ENCODE measurements around the gene EHBP1L1. TPM values are rescaled to one million over a fixed set of nuclear protein-coding genes. Genes with fewer than 3 reads are reported as not detected.
A peak's percentile ranks its signal among the peaks of the same experiment; 100 is the strongest.

Gene EHBP1L1
- total RNA-seq, 2 experiments from 2014 or later = 59.7 to 71.6 TPM

GRCh38 chr11:65540290-65541092 is 35.4 kb upstream of the EHBP1L1 start:
- no peaks in the 10 kb centered on the region for H4K20me1 ChIP-seq (ENCODE audit: insufficient read depth, low read length)
- H3K9me3 ChIP-seq (ENCODE audit: low read length) = no peaks in the 10 kb centered on the region
- H3K4me2 ChIP-seq (ENCODE audit: low read length) = peak overlapping the region; percentile 85
- H3K27ac ChIP-seq (ENCODE audit: low read depth, low read length, poor library complexity, severe bottlenecking) = peak overlapping the region; percentile 61
- POLR2A ChIA-PET = interaction anchor here (0.6 to 1.7 kb wide), 3 partner anchors 15 to 123 kb away, joined by 3 to 6 read pairs (median 4); no protein-coding TSS in a partner anchor
- intact Hi-C loops (cut with micrococcal nuclease; ENCODE audit: unreplicated experiment) = loop anchor here (1.0 to 2.0 kb wide), 5 partner anchors 12 to 74 kb away; partner anchors contain the start of genes MAP3K11, PCNX3 and ZNRD2
- TF ChIP-seq EZH2phosphoT487 (IDR thresholded peaks at IDR 0.05; ENCODE audit: borderline replicate concordance, low read depth, low read length) = no peak
- peak; percentile 90 for TF ChIP-seq CTCF (conservative IDR thresholded peaks at IDR 0.05; ENCODE audit: low read length)
- peak overlapping the region; percentile 71 for H3K4me3 ChIP-seq (ENCODE audit: low read depth, low read length, poor library complexity, severe bottlenecking)
- peak; percentile 92 for DNase-seq (ENCODE audit: low spot score)
- peaks cover 23% of the 10 kb centered on the region for H3K4me1 ChIP-seq (ENCODE audit: insufficient read depth, low read length, poor library complexity, severe bottlenecking)
- no peaks in the 10 kb centered on the region for H3K9me2 ChIP-seq (ENCODE audit: insufficient read depth, low read length)
- CTCF ChIA-PET (ENCODE audit: unreplicated experiment) = interaction anchor here (0.9 to 1.2 kb wide), 2 partner anchors 31 to 48 kb away, joined by 3 to 5 read pairs; no protein-coding TSS in a partner anchor
- peak overlapping the region; percentile 48; the same call in 1 of the 2 replicates for H2AFZ ChIP-seq (ENCODE audit: low read length)
- BruUV-seq (replicated peaks) = no TSS peak
- no peaks in the 10 kb centered on the region for H3K79me2 ChIP-seq (ENCODE audit: insufficient read depth, low read depth, low read length)
- H3K36me3 ChIP-seq (ENCODE audit: insufficient read depth, low read length) = peaks cover 11% of the 10 kb centered on the region; the same call in 1 of the 2 replicates

- ChIA-PET CTCF (ENCODE audit: unreplicated experiment) (interaction anchor here (0.9 to 1.2 kb wide), 2 partner anchors 30 to 47 kb away, joined by 3 to 5 read pairs; no protein-coding TSS in a partner anchor), POLR2A (interaction anchor here (0.7 to 1.7 kb wide), 3 partner anchors 14 to 40 kb away, joined by 3 to 4 read pairs (median 3); no protein-coding TSS in a partner anchor)
- peak overlapping the region; percentile 48; the same call in 1 of the 2 replicates for H2AFZ ChIP-seq (ENCODE audit: low read length)
- H3K79me2 ChIP-seq (ENCODE audit: insufficient read depth, low read depth, low read length) = no peaks in the 10 kb centered on the region
- H3K4me3 ChIP-seq (ENCODE audit: low read depth, low read length, poor library complexity, severe bottlenecking) = peak overlapping the region; percentile 71
- BruUV-seq (replicated peaks) = no TSS peak
- DNase-seq (ENCODE audit: low spot score) = peak; percentile 25
- no peaks in the 10 kb centered on the region for H3K9me2 ChIP-seq (ENCODE audit: insufficient read depth, low read length)
- peak overlapping the region; percentile 61 for H3K27ac ChIP-seq (ENCODE audit: low read depth, low read length, poor library complexity, severe bottlenecking)
- intact Hi-C loops (cut with micrococcal nuclease; ENCODE audit: unreplicated experiment) = loop anchor here (1.0 to 2.0 kb wide), 2 partner anchors 52 to 73 kb away; partner anchors contain the start of genes MAP3K11 and PCNX3
- no peaks in the 10 kb centered on the region for H3K9me3 ChIP-seq (ENCODE audit: low read length)
- H3K4me1 ChIP-seq (ENCODE audit: insufficient read depth, low read length, poor library complexity, severe bottlenecking) = peaks cover 31% of the 10 kb centered on the region
- no peak for TF ChIP-seq EZH2phosphoT487 (IDR thresholded peaks at IDR 0.05; ENCODE audit: borderline replicate concordance, low read depth, low read length)
- no peak; the same call in 1 of the 2 replicates for TF ChIP-seq CTCF (conservative IDR thresholded peaks at IDR 0.05; ENCODE audit: low read length)
- H3K36me3 ChIP-seq (ENCODE audit: insufficient read depth, low read length) = peaks cover 11% of the 10 kb centered on the region; the same call in 1 of the 2 replicates
- no peaks in the 10 kb centered on the region for H4K20me1 ChIP-seq (ENCODE audit: insufficient read depth, low read length)
- H3K4me2 ChIP-seq (ENCODE audit: low read length) = peak overlapping the region; percentile 85
Measured at GRCh38 chr11:65541093-65541982, 34.5 kb upstream of the EHBP1L1 start.

Measured in OCI-LY7 (cell line).